Measurements from ENCODE around the gene STK39. TPM values are rescaled to one million over a fixed set of nuclear protein-coding genes. Genes with fewer than 3 reads are reported as not detected.

The STK39 gene
- total and polyA plus RNA-seq, 9 of the 15 experiments (the other 6 are each of a cell fraction or from before 2014, with no cell fraction given) = 0.19 to 0.76 (median 0.51) TPM

DNA sequence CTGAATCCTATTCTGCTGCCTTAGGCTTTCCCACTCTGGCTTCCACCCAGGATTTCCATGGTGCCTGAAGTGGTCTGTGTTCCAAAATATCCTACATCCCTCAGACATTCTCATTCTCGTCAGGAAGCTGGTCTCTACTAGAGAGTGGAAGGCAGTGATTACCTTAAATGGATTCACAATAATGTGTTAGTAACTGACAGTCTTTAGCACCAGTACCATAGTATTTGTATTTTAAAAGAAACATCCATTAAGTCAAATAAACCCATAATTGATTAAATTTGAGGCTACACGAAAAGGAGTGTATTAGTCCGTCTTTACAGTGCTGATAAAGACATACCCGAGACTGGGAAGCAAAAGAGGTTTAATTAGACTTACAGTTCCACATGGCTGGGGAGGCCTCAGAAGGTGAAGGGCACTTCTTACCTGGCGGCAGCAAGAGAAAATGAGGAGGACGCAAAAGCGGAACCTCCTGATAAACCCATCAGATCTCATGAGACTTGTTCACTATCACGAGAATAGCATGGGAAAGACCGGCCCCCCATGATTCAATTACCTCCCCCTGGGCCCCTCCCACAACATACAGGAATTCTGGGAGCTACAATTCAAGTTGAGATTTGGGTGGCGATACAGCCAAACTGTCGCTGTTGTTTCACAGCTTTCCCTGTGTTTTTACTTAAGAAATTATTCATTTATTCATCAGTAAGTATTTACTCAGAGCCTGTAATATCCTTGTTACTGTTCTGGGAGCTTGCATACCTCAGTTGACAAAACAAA, 306.5 kb downstream of the STK39 start (continued):
- TF ChIP-seq, protein P1, sequence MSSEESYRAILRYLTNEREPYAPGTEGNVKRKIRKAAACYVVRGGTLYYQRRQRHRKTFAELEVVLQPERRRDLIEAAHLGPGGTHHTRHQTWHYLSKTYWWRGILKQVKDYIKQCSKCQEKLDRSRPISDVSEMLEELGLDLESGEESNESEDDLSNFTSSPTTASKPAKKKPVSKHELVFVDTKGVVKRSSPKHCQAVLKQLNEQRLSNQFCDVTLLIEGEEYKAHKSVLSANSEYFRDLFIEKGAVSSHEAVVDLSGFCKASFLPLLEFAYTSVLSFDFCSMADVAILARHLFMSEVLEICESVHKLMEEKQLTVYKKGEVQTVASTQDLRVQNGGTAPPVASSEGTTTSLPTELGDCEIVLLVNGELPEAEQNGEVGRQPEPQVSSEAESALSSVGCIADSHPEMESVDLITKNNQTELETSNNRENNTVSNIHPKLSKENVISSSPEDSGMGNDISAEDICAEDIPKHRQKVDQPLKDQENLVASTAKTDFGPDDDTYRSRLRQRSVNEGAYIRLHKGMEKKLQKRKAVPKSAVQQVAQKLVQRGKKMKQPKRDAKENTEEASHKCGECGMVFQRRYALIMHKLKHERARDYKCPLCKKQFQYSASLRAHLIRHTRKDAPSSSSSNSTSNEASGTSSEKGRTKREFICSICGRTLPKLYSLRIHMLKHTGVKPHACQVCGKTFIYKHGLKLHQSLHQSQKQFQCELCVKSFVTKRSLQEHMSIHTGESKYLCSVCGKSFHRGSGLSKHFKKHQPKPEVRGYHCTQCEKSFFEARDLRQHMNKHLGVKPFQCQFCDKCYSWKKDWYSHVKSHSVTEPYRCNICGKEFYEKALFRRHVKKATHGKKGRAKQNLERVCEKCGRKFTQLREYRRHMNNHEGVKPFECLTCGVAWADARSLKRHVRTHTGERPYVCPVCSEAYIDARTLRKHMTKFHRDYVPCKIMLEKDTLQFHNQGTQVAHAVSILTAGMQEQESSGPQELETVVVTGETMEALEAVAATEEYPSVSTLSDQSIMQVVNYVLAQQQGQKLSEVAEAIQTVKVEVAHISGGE (CRISPR knock-in tag; IDR thresholded peaks at IDR 0.05) = no peak
- no peak; the same call in 1 of the 2 replicates for TF ChIP-seq ZNF589 (CRISPR knock-in tag; IDR thresholded peaks at IDR 0.05; ENCODE audit: low read depth)
- TF ChIP-seq, protein P2, sequence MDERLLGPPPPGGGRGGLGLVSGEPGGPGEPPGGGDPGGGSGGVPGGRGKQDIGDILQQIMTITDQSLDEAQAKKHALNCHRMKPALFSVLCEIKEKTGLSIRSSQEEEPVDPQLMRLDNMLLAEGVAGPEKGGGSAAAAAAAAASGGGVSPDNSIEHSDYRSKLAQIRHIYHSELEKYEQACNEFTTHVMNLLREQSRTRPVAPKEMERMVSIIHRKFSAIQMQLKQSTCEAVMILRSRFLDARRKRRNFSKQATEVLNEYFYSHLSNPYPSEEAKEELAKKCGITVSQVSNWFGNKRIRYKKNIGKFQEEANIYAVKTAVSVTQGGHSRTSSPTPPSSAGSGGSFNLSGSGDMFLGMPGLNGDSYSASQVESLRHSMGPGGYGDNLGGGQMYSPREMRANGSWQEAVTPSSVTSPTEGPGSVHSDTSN (CRISPR knock-in tag; IDR thresholded peaks at IDR 0.05; ENCODE audit: low read depth) = no peak
- TF ChIP-seq, protein P2 (tag; conservative IDR thresholded peaks at IDR 0.05; ENCODE audit: low read depth) = no peak
- TF ChIP-seq RBM17 (IDR thresholded peaks at IDR 0.05; ENCODE audit: borderline replicate concordance, low read depth, low read length) = no peak
- no peak for TF ChIP-seq PHB2 (IDR thresholded peaks at IDR 0.05; ENCODE audit: low read depth)
- TF ChIP-seq, protein P3, sequence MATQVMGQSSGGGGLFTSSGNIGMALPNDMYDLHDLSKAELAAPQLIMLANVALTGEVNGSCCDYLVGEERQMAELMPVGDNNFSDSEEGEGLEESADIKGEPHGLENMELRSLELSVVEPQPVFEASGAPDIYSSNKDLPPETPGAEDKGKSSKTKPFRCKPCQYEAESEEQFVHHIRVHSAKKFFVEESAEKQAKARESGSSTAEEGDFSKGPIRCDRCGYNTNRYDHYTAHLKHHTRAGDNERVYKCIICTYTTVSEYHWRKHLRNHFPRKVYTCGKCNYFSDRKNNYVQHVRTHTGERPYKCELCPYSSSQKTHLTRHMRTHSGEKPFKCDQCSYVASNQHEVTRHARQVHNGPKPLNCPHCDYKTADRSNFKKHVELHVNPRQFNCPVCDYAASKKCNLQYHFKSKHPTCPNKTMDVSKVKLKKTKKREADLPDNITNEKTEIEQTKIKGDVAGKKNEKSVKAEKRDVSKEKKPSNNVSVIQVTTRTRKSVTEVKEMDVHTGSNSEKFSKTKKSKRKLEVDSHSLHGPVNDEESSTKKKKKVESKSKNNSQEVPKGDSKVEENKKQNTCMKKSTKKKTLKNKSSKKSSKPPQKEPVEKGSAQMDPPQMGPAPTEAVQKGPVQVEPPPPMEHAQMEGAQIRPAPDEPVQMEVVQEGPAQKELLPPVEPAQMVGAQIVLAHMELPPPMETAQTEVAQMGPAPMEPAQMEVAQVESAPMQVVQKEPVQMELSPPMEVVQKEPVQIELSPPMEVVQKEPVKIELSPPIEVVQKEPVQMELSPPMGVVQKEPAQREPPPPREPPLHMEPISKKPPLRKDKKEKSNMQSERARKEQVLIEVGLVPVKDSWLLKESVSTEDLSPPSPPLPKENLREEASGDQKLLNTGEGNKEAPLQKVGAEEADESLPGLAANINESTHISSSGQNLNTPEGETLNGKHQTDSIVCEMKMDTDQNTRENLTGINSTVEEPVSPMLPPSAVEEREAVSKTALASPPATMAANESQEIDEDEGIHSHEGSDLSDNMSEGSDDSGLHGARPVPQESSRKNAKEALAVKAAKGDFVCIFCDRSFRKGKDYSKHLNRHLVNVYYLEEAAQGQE (IDR thresholded peaks at IDR 0.05; ENCODE audit: borderline replicate concordance) = no peak
- TF ChIP-seq, protein P3 (CRISPR knock-in tag; IDR thresholded peaks at IDR 0.05; ENCODE audit: low read depth) = no peak
- no peak for TF ChIP-seq ZNF12 (CRISPR knock-in tag; IDR thresholded peaks at IDR 0.05)
- no peak for TF ChIP-seq ZNF133 (CRISPR knock-in tag; IDR thresholded peaks at IDR 0.05)
- TF ChIP-seq U2AF1 (optimal IDR thresholded peaks at IDR 0.05; ENCODE audit: low read depth, low read length) = no peak

Data from K562 (cell line).